ENCODE data around the gene SEL1L2.

DNA sequence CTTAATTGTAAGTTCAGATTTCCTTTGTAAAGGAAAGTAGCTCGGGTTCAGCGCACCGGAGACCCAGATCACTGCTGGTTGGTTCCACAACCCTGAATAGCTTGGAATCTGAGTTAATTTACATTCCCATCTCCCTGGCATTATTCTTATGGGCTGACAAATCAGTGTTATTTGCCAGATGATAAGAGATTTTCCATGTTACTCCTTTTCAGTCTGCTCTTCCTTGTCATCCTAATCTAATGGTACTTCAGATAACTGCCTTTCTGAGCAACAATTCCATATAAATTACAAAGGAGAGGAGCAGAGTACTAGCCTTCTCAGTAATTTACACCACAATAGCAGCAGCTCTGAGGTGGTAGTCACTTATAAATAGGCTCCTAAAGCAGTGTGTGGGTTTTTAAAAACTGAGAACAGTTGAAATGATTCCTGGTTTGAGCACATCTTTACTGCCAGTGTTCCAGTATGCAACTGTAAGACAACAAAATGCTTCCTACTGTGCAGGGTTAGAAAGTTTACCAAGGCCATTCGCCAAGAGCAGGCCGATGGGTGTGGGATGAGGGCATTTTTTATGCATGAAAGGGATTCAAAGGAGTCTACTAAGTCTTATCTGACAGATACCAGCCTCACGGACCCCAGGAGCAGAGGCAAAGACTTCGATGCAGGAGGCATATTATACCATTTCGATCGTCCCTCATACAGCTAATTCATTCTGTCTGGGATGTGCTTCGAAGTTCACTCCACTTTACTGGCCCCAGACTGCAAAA, 115.8 kb downstream of the SEL1L2 start:
- no peak for TF ChIP-seq POLR2A (IDR thresholded peaks at IDR 0.05; ENCODE audit: low read depth, low read length)
- TF ChIP-seq TAF1 (IDR thresholded peaks at IDR 0.05; ENCODE audit: borderline replicate concordance, low read depth, low read length) = no peak
